ENCODE results near the gene TUBB6. TPM values are rescaled to one million over a fixed set of nuclear protein-coding genes. Genes with fewer than 3 reads are reported as not detected.

The TUBB6 gene
- total RNA-seq = 751 and 1,281 TPM in 2 replicates

GRCh38 chr18:12307701-12308385 lies at the start of gene TUBB6:
TSS of gene TUBB6 (plus strand) at chr18:12308241. CDS start at chr18:12308293, 52 bp downstream.

Other genes starting within 250 kb of the TUBB6 start
- gene ANKRD62, start 214.4 kb upstream of the TUBB6 start, total RNA-seq = not detected in 2 replicates
- 0.46 and 2.3 TPM in 2 replicates for gene CIDEA, start 53.9 kb upstream of the TUBB6 start, total RNA-seq
- 57.3 and 57.5 TPM in 2 replicates for gene AFG3L2, start 69.0 kb downstream of the TUBB6 start, total RNA-seq
- 1.3 and 2.0 TPM in 2 replicates for gene PRELID3A, start 99.7 kb downstream of the TUBB6 start, total RNA-seq